ENCODE measurements around the gene PLCB4. TPM values are rescaled to one million over a fixed set of nuclear protein-coding genes. Genes with fewer than 3 reads are reported as not detected.

The PLCB4 gene
- total RNA-seq, result 7.9 and 19.9 TPM in 2 replicates

DNA sequence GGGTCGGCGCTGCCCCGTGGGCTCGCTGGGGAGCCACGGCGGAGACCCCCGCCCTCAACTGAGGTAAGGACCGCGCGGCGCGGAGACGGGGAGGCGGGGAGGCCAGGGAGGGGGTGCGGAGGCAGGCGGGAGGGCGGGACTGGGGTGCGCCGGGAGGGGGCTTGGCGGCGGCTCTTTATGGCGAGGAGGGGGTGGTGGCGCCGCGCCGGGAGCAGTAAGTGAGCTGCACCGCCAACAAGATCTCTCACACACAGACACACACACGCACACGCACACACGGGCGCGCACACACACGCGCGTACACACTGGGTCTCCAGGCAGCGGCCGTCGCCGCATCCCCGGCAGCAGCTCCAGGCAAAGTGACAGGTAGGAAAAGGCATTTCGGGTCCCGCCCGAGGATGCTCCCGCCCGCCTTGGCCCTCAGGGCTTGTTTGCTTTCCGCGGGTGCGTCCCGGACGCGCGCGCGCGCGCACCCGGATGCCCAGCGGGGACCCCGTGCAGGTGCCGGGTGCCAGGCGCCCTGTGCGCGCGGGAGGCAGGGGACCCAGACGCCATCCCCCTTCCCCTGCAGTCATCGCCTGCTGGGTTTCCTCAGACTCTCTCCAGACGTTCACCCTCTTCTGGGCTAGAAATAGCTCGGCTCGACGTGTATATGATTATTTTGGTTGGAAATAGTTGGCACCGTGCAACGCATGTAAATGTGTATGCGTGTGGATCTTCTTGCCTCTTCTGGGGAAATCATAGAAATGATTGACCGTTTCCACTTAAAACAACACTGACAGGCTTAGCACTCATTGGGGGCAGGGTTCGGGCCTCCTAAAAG is at the start of gene PLCB4:
Gene PLCB4 (plus strand): TSS at position 247 of the 823 bp plus-strand sequence. CDS start 238,728 bp downstream, outside the sequence.
- no peaks in the 10 kb centered on the region for H3K27me3 ChIP-seq (ENCODE audit: control insufficient read depth, insufficient read depth, low read length)
- H3K4me3 ChIP-seq (ENCODE audit: low read depth, low read length), result peak within 1 kb of the TSS; percentile 87
- TF ChIP-seq, protein P1, sequence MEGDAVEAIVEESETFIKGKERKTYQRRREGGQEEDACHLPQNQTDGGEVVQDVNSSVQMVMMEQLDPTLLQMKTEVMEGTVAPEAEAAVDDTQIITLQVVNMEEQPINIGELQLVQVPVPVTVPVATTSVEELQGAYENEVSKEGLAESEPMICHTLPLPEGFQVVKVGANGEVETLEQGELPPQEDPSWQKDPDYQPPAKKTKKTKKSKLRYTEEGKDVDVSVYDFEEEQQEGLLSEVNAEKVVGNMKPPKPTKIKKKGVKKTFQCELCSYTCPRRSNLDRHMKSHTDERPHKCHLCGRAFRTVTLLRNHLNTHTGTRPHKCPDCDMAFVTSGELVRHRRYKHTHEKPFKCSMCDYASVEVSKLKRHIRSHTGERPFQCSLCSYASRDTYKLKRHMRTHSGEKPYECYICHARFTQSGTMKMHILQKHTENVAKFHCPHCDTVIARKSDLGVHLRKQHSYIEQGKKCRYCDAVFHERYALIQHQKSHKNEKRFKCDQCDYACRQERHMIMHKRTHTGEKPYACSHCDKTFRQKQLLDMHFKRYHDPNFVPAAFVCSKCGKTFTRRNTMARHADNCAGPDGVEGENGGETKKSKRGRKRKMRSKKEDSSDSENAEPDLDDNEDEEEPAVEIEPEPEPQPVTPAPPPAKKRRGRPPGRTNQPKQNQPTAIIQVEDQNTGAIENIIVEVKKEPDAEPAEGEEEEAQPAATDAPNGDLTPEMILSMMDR (IDR thresholded peaks at IDR 0.05; ENCODE audit: insufficient read depth, low read length, poor library complexity, severe bottlenecking), result no peak
- H3K36me3 ChIP-seq (ENCODE audit: control insufficient read depth, insufficient read depth, low read length), result no peaks in the 10 kb centered on the region
- DNase-seq (ENCODE audit: low read depth), result peak; percentile 23

DNA sequence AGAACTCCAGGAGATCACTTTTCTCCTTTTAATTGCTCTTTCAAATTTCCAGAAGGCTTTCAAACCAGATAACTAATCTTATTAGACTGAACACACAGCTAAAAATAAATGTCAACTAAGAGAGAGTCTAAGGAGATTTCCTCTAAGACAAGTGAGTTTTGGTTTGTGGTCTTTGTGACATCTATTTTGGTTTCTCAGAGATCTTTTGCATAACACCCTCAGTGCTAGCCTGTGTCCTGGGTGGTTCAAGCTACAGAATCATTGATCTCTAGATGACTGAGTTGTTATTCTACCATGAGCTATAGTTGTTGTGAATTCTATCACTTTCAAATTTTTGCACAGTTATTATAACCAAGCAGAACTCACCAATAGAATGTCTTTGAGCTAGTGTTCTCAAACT is 49.1 kb upstream of the PLCB4 start:
- Histone ChIP-seq H3K27me3 (ENCODE audit: control insufficient read depth, insufficient read depth, low read length) (no peaks in the 10 kb centered on the region), H3K36me3 (ENCODE audit: control insufficient read depth, insufficient read depth, low read length) (no peaks in the 10 kb centered on the region), H3K4me3 (ENCODE audit: low read depth, low read length) (no peak overlapping the region)
- no peak for DNase-seq (ENCODE audit: low read depth)
- TF ChIP-seq, protein P1 (IDR thresholded peaks at IDR 0.05; ENCODE audit: insufficient read depth, low read length, poor library complexity, severe bottlenecking), result no peak

DNA sequence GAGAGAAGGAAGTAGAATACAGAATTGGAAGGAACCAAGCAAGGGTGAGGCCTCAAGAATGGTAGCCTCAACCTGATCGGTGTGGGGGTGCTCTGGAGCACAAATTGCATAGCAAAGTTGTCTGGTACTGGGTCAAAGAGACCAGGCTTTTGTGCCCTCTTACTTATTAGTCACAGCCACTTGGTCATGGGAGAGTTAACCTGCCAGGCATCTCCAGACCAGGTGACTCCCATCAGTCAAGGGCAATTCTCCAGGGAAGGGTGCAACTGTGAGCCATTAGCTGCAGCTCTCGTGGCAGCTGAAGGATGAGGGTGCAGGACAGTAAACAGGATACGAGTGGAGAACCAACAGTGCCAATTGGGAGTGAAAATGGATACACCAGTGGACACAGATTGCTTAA is 47.7 kb upstream of the PLCB4 start:
- no peak for DNase-seq (ENCODE audit: low read depth)
- Histone ChIP-seq H3K27me3 (ENCODE audit: control insufficient read depth, insufficient read depth, low read length) (no peaks in the 10 kb centered on the region), H3K36me3 (ENCODE audit: control insufficient read depth, insufficient read depth, low read length) (no peaks in the 10 kb centered on the region), H3K4me3 (ENCODE audit: low read depth, low read length) (no peak overlapping the region)
- TF ChIP-seq, protein P1 (IDR thresholded peaks at IDR 0.05; ENCODE audit: insufficient read depth, low read length, poor library complexity, severe bottlenecking), result no peak

DNA sequence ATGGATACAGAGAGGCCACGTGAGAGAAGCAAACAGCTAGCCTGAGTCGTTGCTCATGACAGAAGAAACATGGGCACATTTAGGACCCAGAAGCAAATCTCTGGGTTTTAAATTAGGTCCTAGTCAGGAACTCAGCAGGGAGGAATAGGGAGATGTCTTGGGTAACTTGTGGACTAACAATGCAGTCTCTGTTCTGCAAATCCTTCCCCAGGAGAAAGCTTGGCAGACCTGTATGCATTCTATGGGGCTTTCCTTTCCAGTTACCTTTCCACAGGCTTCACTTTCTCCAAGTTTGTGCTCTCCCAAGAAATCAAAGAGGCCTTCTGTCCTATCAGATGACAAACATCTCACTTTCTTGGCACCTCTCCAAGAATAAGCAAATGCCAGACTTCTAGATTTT is 47.2 kb upstream of the PLCB4 start:
- Histone ChIP-seq H3K36me3 (ENCODE audit: control insufficient read depth, insufficient read depth, low read length) (no peaks in the 10 kb centered on the region), H3K4me3 (ENCODE audit: low read depth, low read length) (no peak overlapping the region), H3K27me3 (ENCODE audit: control insufficient read depth, insufficient read depth, low read length) (no peaks in the 10 kb centered on the region)
- no peak for DNase-seq (ENCODE audit: low read depth)
- TF ChIP-seq, protein P1 (IDR thresholded peaks at IDR 0.05; ENCODE audit: insufficient read depth, low read length, poor library complexity, severe bottlenecking), result no peak

DNA sequence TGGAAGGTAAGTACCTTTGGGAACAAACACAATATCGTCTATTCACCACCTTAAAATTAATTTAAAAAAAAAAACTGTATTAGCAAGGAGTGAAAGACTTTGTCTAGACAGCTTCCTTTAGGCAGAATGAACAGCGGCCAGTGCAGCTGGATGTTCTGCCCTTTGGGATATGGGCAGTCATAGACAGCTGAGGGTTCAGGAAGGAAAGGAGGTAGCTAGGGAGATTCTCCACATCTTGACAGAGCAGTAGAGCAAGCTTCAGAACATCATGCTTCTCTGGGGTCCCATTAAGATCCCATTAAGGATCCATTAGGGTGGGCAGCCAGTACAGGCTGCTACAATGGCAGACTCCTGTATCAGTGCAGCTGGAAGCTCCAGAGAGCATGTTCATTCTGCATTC is 46.5 kb upstream of the PLCB4 start:
- Histone ChIP-seq H3K36me3 (ENCODE audit: control insufficient read depth, insufficient read depth, low read length) (no peaks in the 10 kb centered on the region), H3K4me3 (ENCODE audit: low read depth, low read length) (no peak overlapping the region), H3K27me3 (ENCODE audit: control insufficient read depth, insufficient read depth, low read length) (no peaks in the 10 kb centered on the region)
- TF ChIP-seq, protein P1 (IDR thresholded peaks at IDR 0.05; ENCODE audit: insufficient read depth, low read length, poor library complexity, severe bottlenecking), result no peak
- no peak for DNase-seq (ENCODE audit: low read depth)

DNA sequence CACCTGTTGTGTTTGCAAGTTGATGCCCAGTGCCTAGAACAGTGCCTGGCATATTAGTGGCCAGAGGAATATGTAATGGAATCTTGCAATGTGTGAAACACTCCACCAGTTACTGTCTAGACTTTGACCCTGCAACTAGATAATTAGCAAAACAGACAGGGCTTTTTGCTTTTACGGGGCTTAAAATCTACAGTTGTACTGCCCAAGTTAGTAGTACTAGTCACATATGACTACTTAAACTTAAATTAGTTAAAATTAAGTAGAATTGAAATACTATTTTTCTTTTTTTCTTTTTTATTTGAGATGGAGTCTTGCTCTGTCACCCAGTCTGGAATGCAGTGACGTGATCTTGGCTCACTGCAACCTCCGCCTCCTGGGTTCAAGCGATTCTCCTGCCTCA is 44.3 kb upstream of the PLCB4 start:
- Histone ChIP-seq H3K27me3 (ENCODE audit: control insufficient read depth, insufficient read depth, low read length) (no peaks in the 10 kb centered on the region), H3K4me3 (ENCODE audit: low read depth, low read length) (no peak overlapping the region), H3K36me3 (ENCODE audit: control insufficient read depth, insufficient read depth, low read length) (no peaks in the 10 kb centered on the region)
- DNase-seq (ENCODE audit: low read depth), result no peak
- TF ChIP-seq, protein P1 (IDR thresholded peaks at IDR 0.05; ENCODE audit: insufficient read depth, low read length, poor library complexity, severe bottlenecking), result no peak

All from kidney epithelial cell (primary cell).